OCI-M1 (cell line): Measurements from ENCODE around the gene PSRC1.

Experiments
- DNase-seq: peaks from one replicate; lab custom pipeline; 2025; lab: John Stamatoyannopoulos, UW

Gene PSRC1

GRCh38 chr1:109272021-109272799 lies 10.7 kb downstream of the PSRC1 start:
- no peak for DNase-seq

- DNase-seq = no peak
These were observed 11.5 kb downstream of the PSRC1 start for GRCh38 chr1:109271458-109271857.

DNA sequence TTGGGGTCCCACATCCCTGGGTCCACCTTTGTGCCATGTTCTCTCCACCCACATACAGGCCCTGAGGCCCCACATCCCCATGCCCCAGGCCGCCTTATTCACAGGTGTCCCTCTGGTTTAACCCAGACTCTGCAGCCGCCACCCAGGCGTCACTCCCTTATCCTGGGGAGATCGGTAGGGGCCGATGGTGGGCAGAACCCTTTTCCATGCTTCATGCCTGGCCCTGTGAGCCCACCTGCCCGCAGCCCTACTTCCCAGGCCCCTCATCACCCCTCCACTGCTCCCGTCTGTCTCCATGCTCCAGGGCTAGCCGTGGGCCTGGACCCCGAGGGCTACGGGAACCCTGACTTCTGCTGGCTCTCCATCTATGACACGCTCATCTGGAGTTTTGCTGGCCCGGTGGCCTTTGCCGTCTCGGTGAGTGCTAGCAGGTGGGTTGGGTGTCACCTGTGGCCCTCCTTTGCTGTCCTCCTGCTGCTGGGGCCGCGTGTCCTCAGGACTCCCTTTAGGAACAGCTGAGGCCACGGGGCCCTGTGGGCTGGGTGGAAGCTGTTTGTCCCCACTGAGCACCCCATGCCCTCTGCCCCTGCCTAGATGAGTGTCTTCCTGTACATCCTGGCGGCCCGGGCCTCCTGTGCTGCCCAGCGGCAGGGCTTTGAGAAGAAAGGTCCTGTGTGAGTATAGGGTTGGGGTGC lies 12.2 kb downstream of the PSRC1 start:
- DNase-seq = no peak

DNA sequence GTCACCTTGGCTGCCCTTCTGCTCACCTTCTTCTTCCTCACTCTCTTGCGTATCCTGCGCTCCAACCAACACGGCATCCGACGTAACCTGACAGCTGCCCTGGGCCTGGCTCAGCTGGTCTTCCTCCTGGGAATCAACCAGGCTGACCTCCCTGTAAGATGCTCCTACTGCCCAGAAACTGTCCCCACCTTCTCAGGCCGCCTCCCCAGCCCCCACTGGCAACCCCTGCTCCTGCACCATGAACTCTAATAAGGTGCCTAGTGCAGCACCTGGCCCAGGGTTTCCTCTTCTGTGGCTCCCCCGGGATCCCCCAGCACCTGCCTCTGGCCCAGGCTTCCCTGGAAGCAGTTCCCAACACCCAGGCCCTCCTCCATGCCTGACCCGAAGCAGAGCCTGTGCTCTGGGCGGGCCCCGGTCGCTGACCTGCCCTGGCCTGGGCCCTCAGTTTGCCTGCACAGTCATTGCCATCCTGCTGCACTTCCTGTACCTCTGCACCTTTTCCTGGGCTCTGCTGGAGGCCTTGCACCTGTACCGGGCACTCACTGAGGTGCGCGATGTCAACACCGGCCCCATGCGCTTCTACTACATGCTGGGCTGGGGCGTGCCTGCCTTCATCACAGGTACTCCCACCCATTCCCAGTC lies 12.8 kb downstream of the PSRC1 start:
- no peak for DNase-seq

- DNase-seq = no peak
These were observed 13.5 kb downstream of the PSRC1 start for GRCh38 chr1:109269212-109269980.

- DNase-seq = no peak
These were observed 14.3 kb downstream of the PSRC1 start for GRCh38 chr1:109268431-109269211.

- no peak for DNase-seq
These were observed 15.1 kb downstream of the PSRC1 start for GRCh38 chr1:109267743-109268300.

DNA sequence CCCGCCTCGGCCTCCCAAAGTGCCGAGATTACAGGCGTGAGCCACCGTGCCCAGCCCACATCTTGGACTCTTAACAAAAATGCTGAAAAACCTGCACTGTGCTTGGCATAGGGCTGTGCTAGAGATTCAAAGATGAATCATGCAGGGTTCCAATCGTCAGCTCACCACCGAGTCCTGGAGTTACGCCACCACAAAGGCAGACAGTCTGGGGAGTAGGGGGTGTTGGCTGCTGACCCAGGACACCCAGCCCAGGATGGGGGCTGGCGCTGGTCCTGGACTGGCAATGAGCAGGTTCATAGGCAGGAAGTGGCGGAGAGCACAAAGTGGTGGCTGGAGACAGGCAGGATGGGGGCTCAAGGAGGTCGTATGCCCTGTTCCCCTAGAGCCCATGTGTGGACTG lies 16.0 kb downstream of the PSRC1 start:
- DNase-seq = no peak

DNA sequence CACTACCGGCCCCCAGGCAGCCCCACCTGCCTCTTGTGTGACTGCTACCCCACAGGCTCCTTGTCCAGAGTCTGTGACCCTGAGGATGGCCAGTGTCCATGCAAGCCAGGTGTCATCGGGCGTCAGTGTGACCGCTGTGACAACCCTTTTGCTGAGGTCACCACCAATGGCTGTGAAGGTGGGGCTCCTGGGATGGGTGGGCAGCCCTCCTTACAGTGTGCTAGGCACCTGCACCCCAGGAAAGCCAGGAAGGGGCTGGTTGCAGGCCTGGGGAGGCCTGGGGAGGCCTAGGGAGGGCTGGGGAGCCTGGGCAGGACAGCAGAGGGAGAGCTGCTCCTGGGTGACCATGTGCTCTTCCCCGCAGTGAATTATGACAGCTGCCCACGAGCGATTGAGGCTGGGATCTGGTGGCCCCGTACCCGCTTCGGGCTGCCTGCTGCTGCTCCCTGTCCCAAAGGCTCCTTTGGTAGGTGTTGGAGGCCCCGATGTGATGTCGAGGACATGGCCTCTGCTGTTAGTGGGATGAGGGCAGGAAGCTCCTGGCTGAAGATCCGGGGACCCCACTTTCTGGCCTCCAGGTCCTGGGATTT lies 17.1 kb downstream of the PSRC1 start:
- DNase-seq = no peak

GRCh38 chr1:109265016-109265415 lies 17.9 kb downstream of the PSRC1 start:
- DNase-seq = no peak

DNA sequence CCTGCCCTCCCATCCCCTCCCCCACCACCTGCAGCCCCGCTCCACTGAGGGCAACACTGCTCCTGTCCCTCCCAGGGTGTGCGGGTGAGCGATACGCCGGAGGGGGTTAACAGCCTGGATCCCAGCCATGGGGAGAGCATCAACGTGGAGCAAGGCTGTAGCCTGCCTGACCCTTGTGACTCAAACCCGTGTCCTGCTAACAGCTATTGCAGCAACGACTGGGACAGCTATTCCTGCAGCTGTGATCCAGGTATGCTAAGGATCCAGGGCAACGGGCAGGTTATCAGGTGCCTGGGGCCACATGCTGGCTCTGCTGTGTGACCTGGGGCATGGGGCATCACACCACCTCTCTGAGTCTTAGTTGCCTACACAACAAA lies 18.6 kb downstream of the PSRC1 start:
- DNase-seq = no peak

DNA sequence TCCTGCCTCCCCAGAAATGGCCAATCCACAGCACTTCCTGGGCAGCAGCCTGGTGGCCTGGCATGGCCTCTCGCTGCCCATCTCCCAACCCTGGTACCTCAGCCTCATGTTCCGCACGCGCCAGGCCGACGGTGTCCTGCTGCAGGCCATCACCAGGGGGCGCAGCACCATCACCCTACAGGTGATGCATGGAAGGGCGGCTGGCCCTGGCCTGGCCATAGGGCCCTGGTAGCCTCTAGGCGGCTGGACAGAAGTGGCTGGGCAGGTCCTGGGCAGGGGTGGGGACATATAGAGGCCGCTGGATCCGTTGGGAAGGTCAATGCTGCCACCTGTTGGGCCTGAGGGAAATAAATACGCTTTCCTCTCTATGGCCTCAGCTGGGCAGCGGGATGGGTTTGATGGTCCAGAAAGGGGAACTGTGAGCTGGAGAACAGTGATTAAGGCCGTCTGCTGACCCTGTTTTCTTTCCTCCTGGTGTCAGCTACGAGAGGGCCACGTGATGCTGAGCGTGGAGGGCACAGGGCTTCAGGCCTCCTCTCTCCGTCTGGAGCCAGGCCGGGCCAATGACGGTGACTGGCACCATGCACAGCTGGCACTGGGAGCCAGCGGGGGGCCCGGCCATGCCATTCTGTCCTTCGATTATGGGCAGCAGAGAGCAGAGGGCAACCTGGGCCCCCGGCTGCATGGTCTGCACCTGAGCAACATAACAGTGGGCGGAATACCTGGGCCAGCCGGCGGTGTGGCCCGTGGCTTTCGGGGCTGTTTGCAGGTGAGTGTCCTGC lies 19.2 kb downstream of the PSRC1 start:
- peak; percentile 88 for DNase-seq

DNA sequence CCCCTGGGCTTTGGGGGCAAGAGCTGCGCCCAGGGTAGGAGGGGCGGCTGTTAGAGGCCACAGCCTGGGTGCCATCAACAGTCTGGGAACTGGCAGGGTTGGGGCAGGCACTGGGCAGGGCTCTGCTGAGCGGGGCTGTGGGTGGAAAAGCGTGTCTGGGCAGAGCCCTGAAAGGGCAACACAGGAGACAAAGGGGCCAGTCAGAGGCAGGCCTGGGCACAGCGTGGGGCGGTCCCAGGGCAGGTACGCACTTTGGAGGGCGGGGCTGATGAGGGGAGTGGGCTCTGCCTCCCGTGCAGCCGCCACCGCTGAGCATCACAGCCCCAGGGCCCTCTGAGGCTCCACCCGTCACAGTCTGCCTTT lies 19.7 kb downstream of the PSRC1 start:
- no peak for DNase-seq

DNA sequence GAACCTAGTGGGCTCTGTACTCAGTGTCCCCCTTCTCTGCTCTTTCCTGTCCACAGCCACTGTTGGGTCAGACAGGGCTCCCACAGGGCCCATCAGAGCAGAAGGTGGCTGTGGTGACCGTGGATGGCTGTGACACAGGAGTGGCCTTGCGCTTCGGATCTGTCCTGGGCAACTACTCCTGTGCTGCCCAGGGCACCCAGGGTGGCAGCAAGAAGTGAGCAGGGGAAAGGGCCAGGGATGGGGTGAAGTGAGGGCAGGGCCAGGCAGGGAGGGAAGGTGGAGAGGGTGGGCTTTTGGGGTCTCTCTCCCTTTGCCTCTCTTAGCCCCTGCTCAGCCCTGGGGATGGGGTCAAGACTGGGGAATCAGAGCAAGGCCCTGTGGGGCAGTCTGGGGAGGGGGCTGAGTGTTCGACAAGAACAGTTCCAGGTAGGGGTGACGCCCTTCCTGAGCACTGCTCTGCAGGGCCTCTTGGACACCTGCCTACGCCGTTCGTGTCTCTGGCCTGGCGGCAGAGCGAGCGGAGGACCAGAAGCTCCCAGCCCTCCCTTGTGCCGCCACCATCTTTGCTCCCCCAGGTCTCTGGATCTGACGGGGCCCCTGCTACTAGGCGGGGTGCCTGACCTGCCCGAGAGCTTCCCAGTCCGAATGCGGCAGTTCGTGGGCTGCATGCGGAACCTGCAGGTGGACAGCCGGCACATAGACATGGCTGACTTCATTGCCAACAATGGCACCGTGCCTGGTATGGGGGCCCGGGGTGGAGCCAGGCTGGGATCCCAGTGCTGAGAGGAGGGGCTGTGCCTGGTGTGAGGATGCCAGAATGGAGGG lies 20.5 kb downstream of the PSRC1 start:
- no peak for DNase-seq

- DNase-seq = no peak
These were observed 21.4 kb downstream of the PSRC1 start for GRCh38 chr1:109261578-109261977.

- no peak for DNase-seq
These were observed 21.9 kb downstream of the PSRC1 start for GRCh38 chr1:109261006-109261405.

- DNase-seq = no peak
These were observed 23.0 kb downstream of the PSRC1 start for GRCh38 chr1:109259674-109260557.
